HepG2 (cell line): ENCODE results near the gene GUK1.

Experiments used
- BHLHE40 ChIP-seq: IDR thresholded peaks from 2 replicates; pipeline ENCODE4 v1.6.1; 2011; ENCODE audit warnings: low read length, improper control_type of control experiment
- CTCF ChIP-seq: sonication (generic); formaldehyde crosslinking; IDR thresholded peaks from 2 replicates; pipeline ENCODE4 v1.5.0; 2020; ENCODE audit warnings: mild to moderate bottlenecking, missing genetic modification reagents, moderate library complexity
- DMAP1 ChIP-seq: IDR thresholded peaks from 2 replicates; pipeline ENCODE4 v1.6.1; 2016
- FOXP4 ChIP-seq: sonication (generic); formaldehyde crosslinking; IDR thresholded peaks from 2 replicates; pipeline ENCODE4 v1.4.0; 2020; ENCODE audit warnings: missing genetic modification reagents
- HIC2 ChIP-seq: sonication (generic); formaldehyde crosslinking; IDR thresholded peaks from 2 replicates; pipeline ENCODE4 v1.9.0; 2022; ENCODE audit warnings: low read depth, missing genetic modification reagents
- JUND ChIP-seq: sonication (generic); formaldehyde crosslinking; IDR thresholded peaks from 2 replicates; pipeline ENCODE4 v1.8.0; 2022; ENCODE audit warnings: mild to moderate bottlenecking, missing genetic modification reagents
- POLR2A ChIP-seq, 2 experiments: IDR thresholded peaks; 2 replicates each; pipeline ENCODE4 v1.6.1; 2011; ENCODE audit warnings: low read depth in 2 of 2, low read length in 2 of 2, mild to moderate bottlenecking in 1 of 2, moderate library complexity in 1 of 2; ENCODE audit not compliant: insufficient read depth in 1 of 2
- ZNF235 ChIP-seq: sonication (generic); formaldehyde crosslinking; IDR thresholded peaks from 2 replicates; pipeline ENCODE4 v1.8.1; 2023; ENCODE audit warnings: mild to moderate bottlenecking, missing genetic modification reagents, borderline replicate concordance
- TF ChIP-seq, protein P1 (sequence below): sonication (generic); formaldehyde crosslinking; IDR thresholded peaks from 2 replicates; pipeline ENCODE4 v1.8.1; 2022; ENCODE audit warnings: low read depth, mild to moderate bottlenecking, missing genetic modification reagents
- TF ChIP-seq, protein P2 (sequence below): sonication (generic); formaldehyde crosslinking; IDR thresholded peaks from 2 replicates; pipeline ENCODE4 v1.8.0; 2022; ENCODE audit warnings: mild to moderate bottlenecking, missing genetic modification reagents; ENCODE audit not compliant: insufficient replicate concordance
- TF ChIP-seq, protein P3 (sequence below): sonication (generic); formaldehyde crosslinking; IDR thresholded peaks from 2 replicates; pipeline ENCODE4 v1.9.0; 2021; ENCODE audit warnings: missing genetic modification reagents, mild to moderate bottlenecking, borderline replicate concordance

DNA sequence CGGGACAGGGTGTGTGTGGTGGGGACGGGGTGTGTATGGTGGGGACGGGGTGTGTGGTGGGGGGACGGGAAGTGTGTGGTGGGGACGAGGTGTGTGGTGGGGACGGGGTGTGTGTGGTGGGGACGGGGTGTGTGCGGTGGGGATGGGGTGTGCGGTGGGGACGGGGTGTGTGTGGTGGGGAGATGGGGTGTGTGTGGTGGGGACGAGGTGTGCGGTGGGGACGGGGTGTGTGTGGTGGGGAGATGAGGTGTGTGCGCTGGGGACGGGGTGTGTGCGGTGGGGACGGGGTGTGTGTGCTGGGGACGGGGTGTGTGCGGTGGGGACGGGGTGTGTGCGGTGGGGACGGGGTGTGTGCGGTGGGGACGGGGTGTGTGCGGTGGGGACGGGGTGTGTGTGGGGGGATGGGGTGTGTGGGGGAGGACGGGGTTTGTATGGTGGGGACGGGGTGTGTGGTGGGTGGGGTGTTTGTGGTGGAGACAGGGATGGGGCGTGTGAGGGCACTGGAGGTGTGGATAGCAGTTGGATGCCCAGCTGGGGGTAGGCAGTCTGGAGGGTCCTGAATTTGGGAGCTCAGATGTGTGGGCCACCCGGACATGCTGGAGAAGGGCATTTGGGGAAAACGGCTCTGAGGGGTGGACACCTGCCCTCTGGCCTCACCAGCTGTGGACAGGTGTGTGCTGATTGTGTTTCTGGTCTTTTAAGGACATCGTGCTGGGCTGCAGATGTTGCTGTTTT is 42.4 kb downstream of the GUK1 start:
- TF ChIP-seq CTCF (CRISPR knock-in tag) (no peak), BHLHE40 (no peak), DMAP1 (CRISPR knock-in tag) (no peak), ZNF235 (CRISPR knock-in tag) (no peak), POLR2A (IDR thresholded peaks at IDR 0.05; ENCODE audit: insufficient read depth in 1 of 2, low read depth in 2 of 2, low read length in 2 of 2) (no peak), HIC2 (CRISPR knock-in tag) (no peak), FOXP4 (CRISPR knock-in tag) (no peak), JUND (CRISPR knock-in tag) (no peak)
- TF ChIP-seq, protein P1, sequence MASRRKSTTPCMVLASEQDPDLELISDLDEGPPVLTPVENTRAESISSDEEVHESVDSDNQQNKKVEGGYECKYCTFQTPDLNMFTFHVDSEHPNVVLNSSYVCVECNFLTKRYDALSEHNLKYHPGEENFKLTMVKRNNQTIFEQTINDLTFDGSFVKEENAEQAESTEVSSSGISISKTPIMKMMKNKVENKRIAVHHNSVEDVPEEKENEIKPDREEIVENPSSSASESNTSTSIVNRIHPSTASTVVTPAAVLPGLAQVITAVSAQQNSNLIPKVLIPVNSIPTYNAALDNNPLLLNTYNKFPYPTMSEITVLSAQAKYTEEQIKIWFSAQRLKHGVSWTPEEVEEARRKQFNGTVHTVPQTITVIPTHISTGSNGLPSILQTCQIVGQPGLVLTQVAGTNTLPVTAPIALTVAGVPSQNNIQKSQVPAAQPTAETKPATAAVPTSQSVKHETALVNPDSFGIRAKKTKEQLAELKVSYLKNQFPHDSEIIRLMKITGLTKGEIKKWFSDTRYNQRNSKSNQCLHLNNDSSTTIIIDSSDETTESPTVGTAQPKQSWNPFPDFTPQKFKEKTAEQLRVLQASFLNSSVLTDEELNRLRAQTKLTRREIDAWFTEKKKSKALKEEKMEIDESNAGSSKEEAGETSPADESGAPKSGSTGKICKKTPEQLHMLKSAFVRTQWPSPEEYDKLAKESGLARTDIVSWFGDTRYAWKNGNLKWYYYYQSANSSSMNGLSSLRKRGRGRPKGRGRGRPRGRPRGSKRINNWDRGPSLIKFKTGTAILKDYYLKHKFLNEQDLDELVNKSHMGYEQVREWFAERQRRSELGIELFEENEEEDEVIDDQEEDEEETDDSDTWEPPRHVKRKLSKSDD (CRISPR knock-in tag) = no peak
- TF ChIP-seq, protein P2, sequence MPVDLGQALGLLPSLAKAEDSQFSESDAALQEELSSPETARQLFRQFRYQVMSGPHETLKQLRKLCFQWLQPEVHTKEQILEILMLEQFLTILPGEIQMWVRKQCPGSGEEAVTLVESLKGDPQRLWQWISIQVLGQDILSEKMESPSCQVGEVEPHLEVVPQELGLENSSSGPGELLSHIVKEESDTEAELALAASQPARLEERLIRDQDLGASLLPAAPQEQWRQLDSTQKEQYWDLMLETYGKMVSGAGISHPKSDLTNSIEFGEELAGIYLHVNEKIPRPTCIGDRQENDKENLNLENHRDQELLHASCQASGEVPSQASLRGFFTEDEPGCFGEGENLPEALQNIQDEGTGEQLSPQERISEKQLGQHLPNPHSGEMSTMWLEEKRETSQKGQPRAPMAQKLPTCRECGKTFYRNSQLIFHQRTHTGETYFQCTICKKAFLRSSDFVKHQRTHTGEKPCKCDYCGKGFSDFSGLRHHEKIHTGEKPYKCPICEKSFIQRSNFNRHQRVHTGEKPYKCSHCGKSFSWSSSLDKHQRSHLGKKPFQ = no peak
- TF ChIP-seq, protein P3, sequence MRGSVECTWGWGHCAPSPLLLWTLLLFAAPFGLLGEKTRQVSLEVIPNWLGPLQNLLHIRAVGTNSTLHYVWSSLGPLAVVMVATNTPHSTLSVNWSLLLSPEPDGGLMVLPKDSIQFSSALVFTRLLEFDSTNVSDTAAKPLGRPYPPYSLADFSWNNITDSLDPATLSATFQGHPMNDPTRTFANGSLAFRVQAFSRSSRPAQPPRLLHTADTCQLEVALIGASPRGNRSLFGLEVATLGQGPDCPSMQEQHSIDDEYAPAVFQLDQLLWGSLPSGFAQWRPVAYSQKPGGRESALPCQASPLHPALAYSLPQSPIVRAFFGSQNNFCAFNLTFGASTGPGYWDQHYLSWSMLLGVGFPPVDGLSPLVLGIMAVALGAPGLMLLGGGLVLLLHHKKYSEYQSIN (CRISPR knock-in tag) = no peak
